ENCODE data around the gene SEMA5B. TPM values are rescaled to one million over a fixed set of nuclear protein-coding genes. Genes with fewer than 3 reads are reported as not detected.

SEMA5B gene
- total RNA-seq, 1 donor from 2014 or later, result 1.1 TPM

- Mint-ChIP-seq H3K27me3 (ENCODE audit: unreplicated experiment) (peaks cover 14% of the 10 kb centered on the region), H3K27ac (ENCODE audit: unreplicated experiment) (no peak overlapping the region), H3K36me3 (ENCODE audit: low read depth, unreplicated experiment) (no peaks in the 10 kb centered on the region), H3K9me3 (ENCODE audit: unreplicated experiment) (no peaks in the 10 kb centered on the region), H3K4me3 (ENCODE audit: unreplicated experiment) (no peak overlapping the region), H3K4me1 (ENCODE audit: unreplicated experiment) (peaks cover 12% of the 10 kb centered on the region)
- no peak for DNase-seq (ENCODE audit: low spot score)
- no peak for TF ChIP-seq CTCF (IDR thresholded peaks at IDR 0.05; ENCODE audit: unreplicated experiment)
Observed at GRCh38 chr3:123064914-123065313, 37.4 kb upstream of the SEMA5B start.

DNA sequence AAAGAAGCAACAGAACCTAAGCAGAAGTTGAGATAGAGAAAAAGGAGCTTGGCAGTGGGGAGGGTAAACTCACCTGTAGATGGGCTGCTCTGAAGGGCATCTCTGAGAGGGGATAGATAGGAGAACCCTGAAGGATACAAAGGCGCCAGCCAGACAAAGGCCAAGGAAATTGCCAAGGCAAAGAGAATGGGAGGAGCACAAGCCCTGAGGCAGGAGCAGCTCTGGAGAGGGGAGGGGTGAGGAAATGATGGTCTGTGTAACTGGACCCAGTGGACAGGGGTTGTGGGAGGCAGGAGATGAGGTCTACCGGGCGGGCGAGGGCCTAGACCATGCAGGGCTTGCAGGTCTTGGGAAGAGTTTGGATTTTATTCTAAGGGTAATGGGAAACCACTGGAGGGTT lies 36.9 kb upstream of the SEMA5B start:
- Mint-ChIP-seq H3K9me3 (ENCODE audit: unreplicated experiment) (no peaks in the 10 kb centered on the region), H3K4me1 (ENCODE audit: unreplicated experiment) (peaks cover 12% of the 10 kb centered on the region), H3K27ac (ENCODE audit: unreplicated experiment) (no peak overlapping the region), H3K36me3 (ENCODE audit: low read depth, unreplicated experiment) (no peaks in the 10 kb centered on the region), H3K27me3 (ENCODE audit: unreplicated experiment) (peaks cover 14% of the 10 kb centered on the region), H3K4me3 (ENCODE audit: unreplicated experiment) (no peak overlapping the region)
- TF ChIP-seq CTCF (IDR thresholded peaks at IDR 0.05; ENCODE audit: unreplicated experiment), result no peak
- no peak for DNase-seq (ENCODE audit: low spot score)

- Mint-ChIP-seq H3K4me3 (ENCODE audit: unreplicated experiment) (no peak overlapping the region), H3K27me3 (ENCODE audit: unreplicated experiment) (peaks cover 13% of the 10 kb centered on the region), H3K27ac (ENCODE audit: unreplicated experiment) (no peak overlapping the region), H3K4me1 (ENCODE audit: unreplicated experiment) (peaks cover 6% of the 10 kb centered on the region), H3K36me3 (ENCODE audit: low read depth, unreplicated experiment) (no peaks in the 10 kb centered on the region), H3K9me3 (ENCODE audit: unreplicated experiment) (no peaks in the 10 kb centered on the region)
- no peak for DNase-seq (ENCODE audit: low spot score)
- TF ChIP-seq CTCF (IDR thresholded peaks at IDR 0.05; ENCODE audit: unreplicated experiment), result no peak
Observed at GRCh38 chr3:123063034-123063433, 35.5 kb upstream of the SEMA5B start.

GRCh38 chr3:123061856-123062255 lies 34.3 kb upstream of the SEMA5B start:
- no peak for TF ChIP-seq CTCF (IDR thresholded peaks at IDR 0.05; ENCODE audit: unreplicated experiment)
- no peaks in the 10 kb centered on the region for H3K36me3 Mint-ChIP-seq (ENCODE audit: low read depth, unreplicated experiment)
- H3K4me3 Mint-ChIP-seq (ENCODE audit: unreplicated experiment), result no peak overlapping the region
- peaks cover 2% of the 10 kb centered on the region for H3K4me1 Mint-ChIP-seq (ENCODE audit: unreplicated experiment)
- H3K27ac Mint-ChIP-seq (ENCODE audit: unreplicated experiment), result no peak overlapping the region
- peaks cover 12% of the 10 kb centered on the region for H3K27me3 Mint-ChIP-seq (ENCODE audit: unreplicated experiment)
- no peak for DNase-seq (ENCODE audit: low spot score)
- no peaks in the 10 kb centered on the region for H3K9me3 Mint-ChIP-seq (ENCODE audit: unreplicated experiment)

- Mint-ChIP-seq H3K4me1 (ENCODE audit: unreplicated experiment) (peaks cover 2% of the 10 kb centered on the region), H3K4me3 (ENCODE audit: unreplicated experiment) (no peak overlapping the region), H3K9me3 (ENCODE audit: unreplicated experiment) (no peaks in the 10 kb centered on the region), H3K27ac (ENCODE audit: unreplicated experiment) (no peak overlapping the region), H3K27me3 (ENCODE audit: unreplicated experiment) (peaks cover 9% of the 10 kb centered on the region), H3K36me3 (ENCODE audit: low read depth, unreplicated experiment) (no peaks in the 10 kb centered on the region)
- no peak for TF ChIP-seq CTCF (IDR thresholded peaks at IDR 0.05; ENCODE audit: unreplicated experiment)
- DNase-seq (ENCODE audit: low spot score), result no peak
Observed at GRCh38 chr3:123060054-123060453, 32.5 kb upstream of the SEMA5B start.
